Measurements from ENCODE around the gene LZTR1.

DNA sequence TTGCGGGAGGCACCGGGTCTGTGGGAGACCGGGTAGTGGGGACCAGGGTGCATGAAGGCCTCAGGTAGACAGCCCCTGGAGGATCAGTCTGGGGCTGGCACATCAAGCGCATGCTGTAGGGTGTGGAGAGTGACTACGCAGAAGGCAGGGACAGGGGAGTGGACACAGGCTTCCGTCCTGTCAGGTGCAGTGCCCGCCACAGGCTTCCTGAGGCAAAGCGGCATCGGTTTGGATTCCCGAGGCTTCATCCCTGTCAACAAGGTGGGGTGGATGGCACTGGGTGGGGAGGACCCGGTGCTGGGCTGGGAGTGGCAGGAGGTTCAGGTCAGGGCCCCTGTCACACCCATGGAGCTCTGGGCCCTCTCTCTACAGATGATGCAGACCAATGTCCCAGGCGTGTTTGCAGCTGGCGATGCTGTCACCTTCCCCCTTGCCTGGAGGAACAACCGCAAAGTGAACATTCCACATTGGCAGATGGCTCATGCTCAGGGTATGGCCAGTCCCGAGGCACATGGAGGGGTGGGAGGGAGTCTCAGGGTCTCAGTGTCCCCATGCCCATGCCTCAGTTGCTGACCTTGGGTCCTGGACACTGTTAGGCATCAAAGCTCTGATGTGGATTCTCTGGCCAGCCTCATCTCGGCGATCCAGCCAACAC is 4.5 kb upstream of the LZTR1 start:
- TF ChIP-seq CTCF (IDR thresholded peaks at IDR 0.05) (no peak), POLR2A (IDR thresholded peaks at IDR 0.05) (no peak)

Measured in transverse colon (tissue), 3 donors.